Mammary epithelial cell (primary cell): ENCODE results near the gene MISP.

Experiments
- CTCF ChIP-seq, 2 donors: IDR thresholded peaks in 1 of 2; conservative IDR thresholded peaks in 1 of 2; 2 replicates each; pipeline ENCODE4 v1.5.1; 2011 to 2012; ENCODE audit warnings: inconsistent platforms in 2 of 2, low read length in 2 of 2, mild to moderate bottlenecking in 2 of 2, control low read depth in 1 of 2, low read depth in 1 of 2; ENCODE audit not compliant: insufficient read depth in 1 of 2; ENCODE audit errors: extremely low read depth in 1 of 2
- EZH2 ChIP-seq: IDR thresholded peaks from 2 replicates; pipeline ENCODE4 v1.6.1; 2012; ENCODE audit warnings: low read length, inconsistent platforms, borderline replicate concordance

DNA sequence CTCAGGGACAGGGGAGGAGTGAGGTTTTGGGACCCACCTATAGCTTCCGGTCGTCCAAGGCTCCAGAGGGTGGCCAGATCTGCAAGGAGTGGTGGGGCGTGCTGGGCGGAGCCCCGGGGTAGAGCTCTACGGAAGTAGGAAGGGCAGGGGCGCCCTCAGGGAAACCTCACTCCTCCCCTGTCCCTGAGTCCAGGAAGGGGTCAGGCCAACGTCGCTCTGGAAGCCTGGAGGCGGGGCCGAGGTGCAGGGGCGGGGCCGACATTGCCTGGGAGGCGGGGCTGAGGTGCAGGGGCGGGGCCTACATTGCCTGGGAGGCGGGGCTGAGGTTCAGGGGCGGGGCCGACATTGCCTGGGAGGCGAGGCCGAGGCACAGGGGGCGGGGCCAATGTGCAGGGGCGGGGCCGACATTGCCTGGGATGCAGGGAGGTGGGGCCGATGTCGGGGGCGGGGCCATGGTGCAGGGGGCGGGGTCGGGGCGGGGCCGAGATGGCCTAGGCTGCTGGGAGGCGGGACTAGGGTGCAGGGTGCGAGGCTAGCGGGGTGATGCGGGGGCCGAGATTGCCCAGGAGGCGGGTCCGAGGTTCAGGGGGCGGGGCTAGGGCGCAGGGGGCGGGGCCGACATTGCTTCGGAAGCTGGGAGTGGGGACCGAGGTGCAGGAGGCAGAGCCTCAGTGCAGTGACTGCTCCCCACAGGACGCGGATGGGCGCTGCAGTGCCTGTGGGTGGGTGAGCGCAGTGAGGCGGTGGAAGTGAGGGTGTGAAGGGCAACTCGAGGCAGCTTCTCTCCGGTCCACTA, 47.1 kb upstream of the MISP start:
- TF ChIP-seq CTCF (conservative IDR thresholded peaks at IDR 0.05 in 1 of 2, IDR thresholded peaks at IDR 0.05 in 1 of 2; ENCODE audit: extremely low read depth in 1 of 2, insufficient read depth in 1 of 2, low read depth in 1 of 2, low read length in 2 of 2) (no peak), EZH2 (no peak)
